IMR-90 (cell line): Measurements from ENCODE around the gene KIF1C. TPM values are rescaled to one million over a fixed set of nuclear protein-coding genes. Genes with fewer than 3 reads are reported as not detected.

Experiments used
- ATAC-seq: fragments of 200-7000 bp; cut with Tn5 transposase; 2 replicates; pipeline ENCODE4 v1.9.1; 2020; ENCODE audit warnings: low read depth, mild to moderate bottlenecking, moderate library complexity
- BruUV-seq: library from RNA; stranded (reverse); fragments of 400-500 nt; replicated peaks from 2 replicates; lab custom pipeline; 2021; lab: Mats Ljungman, UMichigan
- CTCF ChIA-PET: fragments of 300-600 bp; formaldehyde crosslinking; extraction: SDS; loops from one replicate; lab custom pipeline; 2021; ENCODE audit warnings: antibody characterized with exemption; lab: Yijun Ruan, JAX
- POLR2A ChIA-PET: fragments of 300-600 bp; sonication (Branson Sonifier 250); formaldehyde crosslinking; loops from one replicate; lab custom pipeline; 2022; ENCODE audit warnings: antibody characterized with exemption; ENCODE audit not compliant: unreplicated experiment; lab: Charles Lee
- DNase-seq: peaks from one replicate; pipeline ENCODE4 v3.0.0; 2013
- H2AFZ ChIP-seq: replicated peaks from 2 replicates; pipeline ENCODE3; 2013; ENCODE audit warnings: low read length, mild to moderate bottlenecking; ENCODE audit not compliant: poor library complexity
- H2AK5ac ChIP-seq: 2 replicates; pipeline ENCODE4 v1.6.1; 2013; ENCODE audit warnings: low read depth, low read length, inconsistent platforms
- H2AK9ac ChIP-seq: replicated peaks from 2 replicates; pipeline ENCODE3; 2013; ENCODE audit warnings: mild to moderate bottlenecking, low read depth, low read length, moderate library complexity; ENCODE audit not compliant: poor library complexity
- H2BK120ac ChIP-seq: 2 replicates; pipeline ENCODE4 v1.6.1; 2013; ENCODE audit warnings: low read depth, low read length, inconsistent platforms
- H2BK15ac ChIP-seq: 3 replicates; pipeline ENCODE4 v1.6.1; 2013; ENCODE audit warnings: low read depth, low read length, inconsistent platforms
- H2BK20ac ChIP-seq: 2 replicates; pipeline ENCODE4 v1.6.1; 2013; ENCODE audit warnings: low read depth, mild to moderate bottlenecking, inconsistent platforms, low read length, moderate library complexity
- H2BK5ac ChIP-seq: 2 replicates; pipeline ENCODE4 v1.6.1; 2013; ENCODE audit warnings: mild to moderate bottlenecking, low read depth, low read length, inconsistent platforms; ENCODE audit not compliant: poor library complexity, severe bottlenecking
- H3K14ac ChIP-seq: replicated peaks from 2 replicates; pipeline ENCODE4 v1.6.1; 2013; ENCODE audit warnings: low read depth, low read length, inconsistent platforms
- H3K18ac ChIP-seq: 2 replicates; pipeline ENCODE4 v1.6.1; 2013; ENCODE audit warnings: low read depth, low read length, control low read depth
- H3K23ac ChIP-seq: 2 replicates; pipeline ENCODE4 v1.6.1; 2013; ENCODE audit warnings: low read depth, low read length, inconsistent platforms
- H3K27ac ChIP-seq: 2 replicates; pipeline ENCODE4 v1.5.1; 2013; ENCODE audit warnings: mild to moderate bottlenecking, control low read depth, low read length; ENCODE audit not compliant: insufficient read depth
- H3K27me3 ChIP-seq: 2 replicates; pipeline ENCODE4 v1.6.1; 2013; ENCODE audit warnings: low read length; ENCODE audit not compliant: control insufficient read depth, insufficient read depth
- H3K36me3 ChIP-seq: 2 replicates; pipeline ENCODE4 v1.6.1; 2013; ENCODE audit warnings: low read length, mixed read lengths; ENCODE audit not compliant: control insufficient read depth, insufficient read depth
- H3K4ac ChIP-seq: 2 replicates; pipeline ENCODE4 v1.6.1; 2013; ENCODE audit warnings: low read depth, low read length, inconsistent platforms
- H3K4me1 ChIP-seq: 2 replicates; pipeline ENCODE4 v1.6.1; 2013; ENCODE audit warnings: low read length, mixed read lengths; ENCODE audit not compliant: control insufficient read depth, insufficient read depth
- H3K4me2 ChIP-seq: 2 replicates; pipeline ENCODE4 v1.6.1; 2013; ENCODE audit warnings: low read depth, mild to moderate bottlenecking, control low read depth, low read length, moderate library complexity
- H3K4me3 ChIP-seq: 2 replicates; pipeline ENCODE4 v1.5.1; 2013; ENCODE audit warnings: low read depth, mild to moderate bottlenecking, control low read depth, low read length, moderate library complexity; ENCODE audit not compliant: insufficient read depth
- H3K56ac ChIP-seq: 2 replicates; pipeline ENCODE4 v1.6.1; 2013; ENCODE audit warnings: low read length, inconsistent platforms; ENCODE audit not compliant: insufficient read depth; ENCODE audit errors: extremely low read depth
- H3K79me1 ChIP-seq, 2 experiments: 2 replicates each; pipeline ENCODE4 v1.6.1; 2013; ENCODE audit warnings: low read length in 2 of 2, inconsistent platforms in 1 of 2, low read depth in 1 of 2
- H3K9ac ChIP-seq: 2 replicates; pipeline ENCODE4 v1.6.1; 2013; ENCODE audit warnings: low read depth, low read length, control low read depth
- H3K9me1 ChIP-seq: 2 replicates; pipeline ENCODE4 v1.6.1; 2013; ENCODE audit warnings: low read length, inconsistent platforms; ENCODE audit not compliant: insufficient read depth
- H3K9me3 ChIP-seq: 2 replicates; pipeline ENCODE4 v1.6.1; 2013; ENCODE audit warnings: low read length; ENCODE audit not compliant: control insufficient read depth, insufficient read depth
- H4K20me1 ChIP-seq: 2 replicates; pipeline ENCODE4 v1.6.1; 2013; ENCODE audit warnings: low read length, inconsistent platforms; ENCODE audit not compliant: insufficient read depth
- H4K5ac ChIP-seq: 2 replicates; pipeline ENCODE4 v1.6.1; 2013; ENCODE audit warnings: mild to moderate bottlenecking, low read depth, low read length, control low read depth
- H4K8ac ChIP-seq, 2 experiments: 2 replicates each; pipeline ENCODE4 v1.6.1; 2013; ENCODE audit warnings: low read depth in 2 of 2, low read length in 2 of 2, control low read depth in 1 of 2, inconsistent platforms in 1 of 2
- H4K91ac ChIP-seq: 2 replicates; pipeline ENCODE4 v1.6.1; 2013; ENCODE audit warnings: low read depth, low read length, inconsistent platforms; ENCODE audit not compliant: insufficient read depth
- BHLHE40 ChIP-seq: fragments of 150-350 bp; IDR thresholded peaks from 2 replicates; pipeline ENCODE4 v1.6.1; 2016; ENCODE audit warnings: mild to moderate bottlenecking, low read depth, low read length
- CTCF ChIP-seq: conservative IDR thresholded peaks from 2 replicates; pipeline ENCODE4 v1.5.1; 2012; ENCODE audit warnings: mild to moderate bottlenecking, low read depth, low read length, improper control_type of control experiment
- FOS ChIP-seq: fragments of 150-350 bp; IDR thresholded peaks from 2 replicates; pipeline ENCODE4 v1.6.1; 2016; ENCODE audit warnings: low read depth, low read length
- MAZ ChIP-seq: IDR thresholded peaks from 2 replicates; pipeline ENCODE4 v1.6.1; 2012; ENCODE audit warnings: low read depth, mild to moderate bottlenecking, low read length, improper control_type of control experiment, moderate library complexity, borderline replicate concordance
- NFE2L2 ChIP-seq: fragments of 150-350 bp; IDR thresholded peaks from 2 replicates; pipeline ENCODE4 v1.6.1; 2016; ENCODE audit warnings: low read depth, mild to moderate bottlenecking, low read length
- POLR2A ChIP-seq: IDR thresholded peaks from 2 replicates; pipeline ENCODE4 v1.6.1; 2012; ENCODE audit warnings: mild to moderate bottlenecking, low read depth, low read length
- RCOR1 ChIP-seq: IDR thresholded peaks from 2 replicates; pipeline ENCODE4 v1.6.1; 2012; ENCODE audit warnings: mild to moderate bottlenecking, low read length, improper control_type of control experiment; ENCODE audit not compliant: insufficient replicate concordance
- SMC3 ChIP-seq: fragments of 150-350 bp; IDR thresholded peaks from 2 replicates; pipeline ENCODE4 v1.6.1; 2016; ENCODE audit warnings: low read depth, mild to moderate bottlenecking, antibody characterized with exemption, low read length, moderate library complexity
- USF2 ChIP-seq: fragments of 150-350 bp; IDR thresholded peaks from 2 replicates; pipeline ENCODE4 v1.6.1; 2017; ENCODE audit warnings: mild to moderate bottlenecking, antibody characterized with exemption, low read length, low read depth
- WGBS, 2 experiments: methylation state at CpG; one replicate each; pipeline versions ENCODE4 v1.1.5 to v1.1.7; 2013; ENCODE audit warnings: missing lambda C conversion rate in 2 of 2; ENCODE audit not compliant: insufficient read length in 1 of 2; ENCODE audit errors: extremely low coverage in 2 of 2; 5-methylcytosine and 5-hydroxymethylcytosine counted together
- dilution Hi-C: fragments of 300-500 bp; cut with HindIII; formaldehyde crosslinking; loops from one replicate; pipeline ENCODE4 v1.14.3; 2018; ENCODE audit warnings: low sequenced_read_pairs; ENCODE audit not compliant: unreplicated experiment
- in situ Hi-C: fragments of 300-500 bp; cut with MboI; formaldehyde crosslinking; loops from 3 replicates; pipeline ENCODE4 v1.14.3; 2019; ENCODE audit warnings: low sequenced_read_pairs, inconsistent platforms, mixed read lengths
- intact Hi-C: fragments of 100-400 bp; cut with micrococcal nuclease; formaldehyde crosslinking; loops from 2 replicates; pipeline ENCODE4 v1.10.0; 2022
- polyA plus RNA-seq, 3 experiments: library from polyadenylated mRNA; depleted of rRNA; stranded (reverse); fragments of >200 nt; gene quantifications; 2 replicates each; pipeline ENCODE4 v1.2.3, GENCODE V29; 2012; ENCODE audit warnings: low replicate concordance in 1 of 3
- total RNA-seq: library from RNA; depleted of rRNA; stranded (reverse); fragments of >200 nt; gene quantifications from 2 replicates; pipeline ENCODE4 v1.2.3, GENCODE V29; 2012

Gene KIF1C
- total and polyA plus RNA-seq, 2 of the 4 experiments (the other 2 are of a cell fraction): 27.4 to 28.7 TPM

- Histone ChIP-seq H3K56ac (no peak overlapping the region), H3K36me3 (no peaks in the 10 kb centered on the region), H4K5ac (no peak overlapping the region), H3K79me1 (no peaks in the 10 kb centered on the region), H4K8ac (no peak overlapping the region), H3K9me1 (no peaks in the 10 kb centered on the region; the same call in 1 of the 2 replicates), H3K18ac (no peak overlapping the region), H3K4ac (no peak overlapping the region), H4K20me1 (no peaks in the 10 kb centered on the region), H3K4me3 (no peak overlapping the region), H2AK9ac (peak overlapping the region; percentile 42), H3K27me3 (peaks cover 8% of the 10 kb centered on the region), H3K14ac (no peak overlapping the region), H3K4me2 (no peak overlapping the region), H2BK15ac (no peak overlapping the region), H2AK5ac (no peak overlapping the region), H3K27ac (no peak overlapping the region), H3K9me3 (no peaks in the 10 kb centered on the region), H3K9ac (no peak overlapping the region), H3K4me1 (no peaks in the 10 kb centered on the region), H3K23ac (no peak overlapping the region), H4K91ac (no peak overlapping the region), H2AFZ (no peak overlapping the region), H2BK120ac (no peak overlapping the region), H2BK20ac (no peak overlapping the region), H2BK5ac (no peak overlapping the region)
- POLR2A ChIA-PET: no interaction called here
- DNase-seq (no peak), ATAC-seq (no peak)
- intact Hi-C loops (no loop called here), dilution Hi-C loops (no loop called here), in situ Hi-C loops (no loop called here)
- 71% methylated on average over 1 of the region's 5 CpGs; no CpG with 5 or more reads in 1 of the 2 experiments for WGBS, 2 experiments
- CTCF ChIA-PET: no interaction called here
- no peak for TF ChIP-seq USF2
- TF ChIP-seq FOS: no peak
- TF ChIP-seq CTCF: no peak
- no peak for TF ChIP-seq NFE2L2
- TF ChIP-seq BHLHE40: no peak
- TF ChIP-seq RCOR1: no peak
- no peak for TF ChIP-seq MAZ
- TF ChIP-seq SMC3: no peak
- no peak for TF ChIP-seq POLR2A
- BruUV-seq: no TSS peak
Measured at GRCh38 chr17:5034063-5034462, 36.3 kb downstream of the KIF1C start.
